Cerebellar cortex (tissue), 1 donor: Measurements from ENCODE around the gene C5orf47.

Source experiments
- DNase-seq: peaks from one replicate; pipeline ENCODE4 v3.0.0-alpha.2; 2015; ENCODE audit warnings: low spot score

Gene C5orf47

GRCh38 chr5:173970878-173971650 lies 17.9 kb upstream of the C5orf47 start:
- no peak for DNase-seq

GRCh38 chr5:173971681-173972345 lies 17.2 kb upstream of the C5orf47 start:
- no peak for DNase-seq

- DNase-seq = no peak
These were observed 16.4 kb upstream of the C5orf47 start for GRCh38 chr5:173972607-173972924.

GRCh38 chr5:173972925-173973615 lies 15.9 kb upstream of the C5orf47 start:
- peak; percentile 93 for DNase-seq

GRCh38 chr5:173973616-173973969 lies 15.4 kb upstream of the C5orf47 start:
- DNase-seq = peak; percentile 53

GRCh38 chr5:173974688-173975239 lies 14.2 kb upstream of the C5orf47 start:
- no peak for DNase-seq

GRCh38 chr5:173981185-173981761 lies 7.7 kb upstream of the C5orf47 start:
- no peak for DNase-seq

GRCh38 chr5:173984218-173984617 lies 4.8 kb upstream of the C5orf47 start:
- DNase-seq = peak; percentile 47

- no peak for DNase-seq
These were observed 587 bp downstream of the C5orf47 start for GRCh38 chr5:173989432-173990082.

- DNase-seq = no peak
These were observed 8.4 kb downstream of the C5orf47 start for GRCh38 chr5:173997331-173997730.

- DNase-seq = no peak
These were observed 9.6 kb downstream of the C5orf47 start for GRCh38 chr5:173998531-173998930.

GRCh38 chr5:174000076-174000475 lies 11.1 kb downstream of the C5orf47 start:
- DNase-seq = no peak

- no peak for DNase-seq
These were observed 14.8 kb downstream of the C5orf47 start for GRCh38 chr5:174003795-174004194.

GRCh38 chr5:174008922-174009321 lies 20.0 kb downstream of the C5orf47 start:
- no peak for DNase-seq

- DNase-seq = no peak
These were observed 21.4 kb downstream of the C5orf47 start for GRCh38 chr5:174010365-174010764.

GRCh38 chr5:174011441-174011840 lies 22.5 kb downstream of the C5orf47 start:
- DNase-seq = no peak

- peak; percentile 72 for DNase-seq
These were observed 31.3 kb downstream of the C5orf47 start for GRCh38 chr5:174020069-174020927.

GRCh38 chr5:174020928-174021304 lies 31.9 kb downstream of the C5orf47 start:
- DNase-seq = no peak

- DNase-seq = no peak
These were observed 33.6 kb downstream of the C5orf47 start for GRCh38 chr5:174022384-174023095.

GRCh38 chr5:174030286-174030685 lies 41.3 kb downstream of the C5orf47 start:
- DNase-seq = no peak
